GM23248 (cell line): ENCODE results near the gene PITPNB. TPM values are rescaled to one million over a fixed set of nuclear protein-coding genes. Genes with fewer than 3 reads are reported as not detected.

Source experiments
- DNase-seq: peaks from one replicate; pipeline ENCODE4 v3.0.0-alpha.2; 2015
- H2AFZ ChIP-seq: fragments of 200-600 bp; sonication (generic); 2 replicates; pipeline ENCODE4 v1.6.1; 2016; ENCODE audit warnings: antibody characterized with exemption
- H3F3A ChIP-seq: fragments of 200-600 bp; sonication (generic); 2 replicates; pipeline ENCODE4 v1.6.1; 2016; ENCODE audit warnings: mild to moderate bottlenecking, antibody characterized with exemption, mixed run types; ENCODE audit not compliant: insufficient read depth
- H3K27ac ChIP-seq: fragments of 200-600 bp; sonication (generic); 2 replicates; pipeline ENCODE4 v1.5.1; 2016; ENCODE audit warnings: mild to moderate bottlenecking
- H3K27me3 ChIP-seq: fragments of 200-600 bp; sonication (generic); replicated peaks from 2 replicates; pipeline ENCODE4 v1.6.1; 2016; ENCODE audit warnings: mild to moderate bottlenecking; ENCODE audit not compliant: insufficient read depth
- H3K36me3 ChIP-seq: fragments of 200-600 bp; sonication (generic); 2 replicates; pipeline ENCODE4 v1.6.1; 2016; ENCODE audit warnings: low read depth, mild to moderate bottlenecking
- H3K4me1 ChIP-seq: fragments of 200-600 bp; sonication (generic); 2 replicates; pipeline ENCODE4 v1.6.1; 2016; ENCODE audit warnings: mild to moderate bottlenecking; ENCODE audit not compliant: insufficient read depth
- H3K4me2 ChIP-seq: fragments of 200-600 bp; sonication (generic); one replicate; pipeline ENCODE4 v1.6.1; 2016; ENCODE audit warnings: mild to moderate bottlenecking; ENCODE audit not compliant: unreplicated experiment
- H3K4me3 ChIP-seq: fragments of 200-600 bp; sonication (generic); 2 replicates; pipeline ENCODE4 v1.5.1; 2016; ENCODE audit warnings: mild to moderate bottlenecking
- H3K79me2 ChIP-seq: fragments of 200-600 bp; sonication (generic); 2 replicates; pipeline ENCODE4 v1.6.1; 2016; ENCODE audit warnings: mild to moderate bottlenecking; ENCODE audit not compliant: insufficient read depth
- H3K9ac ChIP-seq: fragments of 200-600 bp; sonication (generic); 2 replicates; pipeline ENCODE4 v1.6.1; 2016; ENCODE audit warnings: mild to moderate bottlenecking
- H3K9me2 ChIP-seq: fragments of 200-600 bp; sonication (generic); 2 replicates; pipeline ENCODE4 v1.6.1; 2016; ENCODE audit warnings: mixed run types, mild to moderate bottlenecking, moderate library complexity; ENCODE audit not compliant: insufficient read depth
- H3K9me3 ChIP-seq: fragments of 200-600 bp; sonication (generic); one replicate; pipeline ENCODE4 v1.6.1; 2017; ENCODE audit warnings: low read depth
- H4K20me1 ChIP-seq: fragments of 200-600 bp; sonication (generic); 2 replicates; pipeline ENCODE4 v1.6.0; 2016; ENCODE audit not compliant: insufficient read depth
- EZH2 ChIP-seq: fragments of 200-600 bp; sonication (generic); IDR thresholded peaks from 2 replicates; pipeline ENCODE4 v1.6.1; 2018; ENCODE audit warnings: antibody characterized with exemption, mild to moderate bottlenecking; ENCODE audit not compliant: insufficient read depth, poor library complexity, severe bottlenecking
- EZH2phosphoT487 ChIP-seq: fragments of 200-600 bp; sonication (generic); IDR thresholded peaks from 2 replicates; pipeline ENCODE4 v1.6.1; 2018; ENCODE audit warnings: antibody characterized with exemption, moderate library complexity, mild to moderate bottlenecking, low read depth; ENCODE audit not compliant: insufficient read depth
- WGBS, 2 experiments: methylation state at CpG; one replicate each; pipeline ENCODE4 v1.1.6; 2015 to 2017; ENCODE audit warnings: low lambda C conversion rate in 2 of 2, low coverage in 1 of 2; ENCODE audit errors: missing lambda C conversion rate in 2 of 2; 5-methylcytosine and 5-hydroxymethylcytosine counted together
- in situ Hi-C: fragments of 300-500 bp; cut with MboI; formaldehyde crosslinking; loops from 2 replicates; pipeline ENCODE4 v1.15.0; 2020
- polyA plus RNA-seq: library from polyadenylated mRNA; unstranded; fragments of >200 nt; fragmentation: Nextera tagmentation; extraction: Ambion mirVana; gene quantifications from 2 replicates; pipeline ENCODE4 v1.2.1, GENCODE V29; 2016
- total RNA-seq: library from RNA; depleted of rRNA; stranded (reverse); fragments of >200 nt; shearing (Covaris generic); gene quantifications from 2 replicates; pipeline ENCODE4 v1.2.3, GENCODE V29; 2014; rRNA removed

PITPNB gene
- total RNA-seq (16.2 and 17.7 TPM in 2 replicates), polyA plus RNA-seq (79.8 and 82.1 TPM in 2 replicates)

DNA sequence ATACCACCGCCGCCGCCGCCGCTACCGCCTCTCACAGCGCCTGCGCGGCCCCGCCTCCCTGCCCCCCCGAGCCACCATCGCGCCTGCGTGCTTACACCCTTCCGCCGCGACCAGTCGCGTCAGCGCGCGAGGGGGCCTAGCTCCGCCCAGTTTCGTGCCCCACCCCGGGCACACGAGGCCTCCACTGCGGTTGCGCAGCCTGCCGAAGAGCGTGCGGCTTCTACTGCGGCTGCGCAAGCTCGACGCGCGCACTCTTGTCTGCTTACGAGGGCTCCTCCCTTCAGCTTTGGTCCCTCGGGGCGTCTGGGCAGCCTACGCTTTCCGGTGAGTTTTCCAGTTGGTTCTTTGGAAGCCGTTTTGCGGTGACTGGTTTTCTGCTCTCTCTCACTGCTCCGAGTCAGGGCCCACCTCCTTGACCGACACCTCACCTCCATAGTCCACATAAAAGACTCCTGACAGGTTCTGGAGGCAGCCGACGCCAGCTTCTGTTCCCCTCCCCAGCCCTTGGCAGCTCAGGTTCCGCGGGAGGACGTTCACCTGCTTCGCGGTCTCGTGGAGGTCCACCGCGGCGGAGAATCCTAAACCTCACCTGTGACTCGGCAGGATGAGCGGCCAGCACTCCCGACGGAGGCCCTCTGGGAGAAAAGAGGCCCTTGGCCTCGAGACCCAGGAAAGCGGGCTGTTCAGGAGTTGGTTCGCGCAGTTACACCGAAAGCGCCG, at the start of gene PITPNB:
Gene PITPNB, minus strand, starts transcription at position 35 of the 720 bp plus-strand sequence. CDS start 65 bp downstream, outside the sequence.
- H3K9ac ChIP-seq, result peak within 1 kb of the TSS; percentile 90
- H3K4me3 ChIP-seq, result peak within 1 kb of the TSS; percentile 89
- in situ Hi-C loops, result no loop called here
- no peaks in the 10 kb centered on the region for H3K9me3 ChIP-seq
- TF ChIP-seq EZH2, result no peak
- TF ChIP-seq EZH2phosphoT487, result no peak
- H3K36me3 ChIP-seq, result no peaks in the 10 kb centered on the region
- H3K27ac ChIP-seq, result peak within 1 kb of the TSS; percentile 96
- no peaks in the 10 kb centered on the region for H3K27me3 ChIP-seq
- DNase-seq, result peak; percentile 99
- peaks cover 53% of the 10 kb centered on the region for H3K4me1 ChIP-seq
- peak within 1 kb of the TSS; percentile 94 for H2AFZ ChIP-seq
- H3K9me2 ChIP-seq, result no peaks in the 10 kb centered on the region
- H3K79me2 ChIP-seq, result peaks cover 46% of the 10 kb centered on the region
- WGBS, 2 experiments, result 0 to 1% methylated on average over 68 of the region's 68 CpGs
- peaks cover 21% of the 10 kb centered on the region for H3F3A ChIP-seq
- H3K4me2 ChIP-seq, result peak within 1 kb of the TSS; percentile 99
- peaks cover 35% of the 10 kb centered on the region for H4K20me1 ChIP-seq

DNA sequence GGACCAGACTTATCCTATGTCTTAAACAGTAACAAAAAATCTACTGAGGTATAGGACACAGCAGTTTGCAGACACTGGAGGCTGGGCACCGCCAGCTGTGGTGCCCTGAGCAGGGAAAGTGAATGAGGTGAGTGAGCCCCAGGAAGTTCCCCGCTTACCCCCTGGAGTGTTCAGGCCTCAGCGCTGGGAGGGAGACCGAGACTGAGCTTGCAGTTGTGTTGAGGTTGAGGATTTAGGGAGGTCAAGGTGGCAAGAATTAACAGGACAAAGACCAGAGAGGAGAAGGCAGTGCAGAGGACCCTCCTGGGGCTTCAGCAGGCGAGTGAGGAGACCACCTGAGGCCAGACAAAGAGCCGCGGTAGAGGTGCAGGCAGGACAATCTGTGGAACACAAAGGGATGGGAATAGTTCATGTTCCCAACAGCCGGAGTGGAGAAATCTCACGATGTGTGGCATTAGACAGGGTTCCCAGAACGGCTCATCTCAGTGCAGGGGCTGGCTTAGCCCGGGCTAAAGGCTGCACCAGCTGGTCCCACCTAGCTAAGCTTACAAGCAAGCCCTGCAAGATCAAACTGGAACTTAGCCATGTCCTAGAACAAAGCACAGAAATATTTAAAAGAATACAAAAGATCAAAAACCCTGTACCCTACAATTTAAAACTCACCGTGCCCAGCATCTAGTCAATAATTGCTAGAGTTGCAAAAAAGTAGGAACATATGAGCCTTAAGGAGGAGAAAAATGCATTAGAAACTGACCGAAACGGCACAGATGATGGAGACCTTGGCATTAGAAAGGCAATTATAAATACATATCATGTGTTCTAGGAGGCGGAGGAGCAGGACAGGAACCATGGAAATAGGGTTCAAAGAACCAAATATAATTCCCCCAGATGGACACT, 47.4 kb upstream of the PITPNB start:
- H3K4me1 ChIP-seq, result peaks cover 11% of the 10 kb centered on the region; the same call in 1 of the 2 replicates
- H3K27me3 ChIP-seq, result no peaks in the 10 kb centered on the region
- H3K9me3 ChIP-seq, result no peaks in the 10 kb centered on the region
- H2AFZ ChIP-seq, result no peak overlapping the region
- no peak overlapping the region for H3K9ac ChIP-seq
- no peaks in the 10 kb centered on the region for H3K79me2 ChIP-seq
- H3K9me2 ChIP-seq, result no peaks in the 10 kb centered on the region
- in situ Hi-C loops, result no loop called here
- no peak for DNase-seq
- no peaks in the 10 kb centered on the region for H3K36me3 ChIP-seq
- TF ChIP-seq EZH2 (no peak), EZH2phosphoT487 (no peak)
- no peaks in the 10 kb centered on the region for H4K20me1 ChIP-seq
- no peak overlapping the region for H3K4me2 ChIP-seq
- WGBS, 2 experiments, result 90% methylated on average over 15 of the region's 15 CpGs
- H3F3A ChIP-seq, result peaks cover 4% of the 10 kb centered on the region; the same call in 1 of the 2 replicates
- H3K27ac ChIP-seq, result no peak overlapping the region
- H3K4me3 ChIP-seq, result no peak overlapping the region

DNA sequence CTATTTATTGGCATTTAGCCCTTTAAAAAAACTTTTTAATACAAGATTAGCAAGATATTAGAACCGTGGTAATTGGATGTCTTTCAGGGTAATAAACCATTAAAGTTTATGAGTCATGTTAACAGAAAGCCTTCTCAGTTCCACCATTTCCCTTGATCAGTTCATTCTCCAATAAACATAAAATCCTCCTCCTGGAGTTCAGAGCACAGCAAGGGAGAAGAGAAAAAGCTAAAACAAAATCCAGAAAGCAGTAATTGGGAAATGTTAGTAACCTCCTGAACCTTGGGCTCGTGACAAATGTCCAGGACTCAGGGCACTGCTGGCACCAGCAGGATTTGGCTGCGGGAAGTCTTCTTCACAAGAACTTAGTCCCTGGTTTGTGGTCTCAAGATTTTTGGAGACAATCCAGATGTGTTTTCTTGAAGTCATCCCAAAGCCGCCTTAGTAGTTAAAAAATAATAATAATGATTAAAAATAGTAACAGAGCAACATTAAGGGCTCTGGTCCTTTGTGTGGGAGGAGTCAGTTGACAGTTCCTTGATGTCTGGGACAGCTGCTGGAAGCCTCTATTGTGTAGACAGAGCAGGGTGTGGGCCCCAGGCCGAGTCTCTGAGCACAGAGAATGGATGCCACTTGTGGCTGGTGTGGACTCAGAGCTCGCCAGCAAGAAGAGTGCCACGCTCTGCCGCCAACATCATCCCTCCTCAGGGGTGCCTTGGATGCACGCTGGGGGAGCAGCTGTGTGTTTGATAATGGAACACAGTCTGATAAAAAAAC, 43.4 kb upstream of the PITPNB start:
- 16 to 23% methylated on average over 9 of the region's 9 CpGs for WGBS, 2 experiments
- peak; percentile 14 for DNase-seq
- no peak overlapping the region for H3K27ac ChIP-seq
- H3K36me3 ChIP-seq, result no peaks in the 10 kb centered on the region
- H3K9me3 ChIP-seq, result no peaks in the 10 kb centered on the region
- no peaks in the 10 kb centered on the region for H3F3A ChIP-seq
- H3K4me2 ChIP-seq, result no peak overlapping the region
- in situ Hi-C loops, result no loop called here
- H2AFZ ChIP-seq, result peak overlapping the region; percentile 53
- peaks cover 11% of the 10 kb centered on the region; the same call in 1 of the 2 replicates for H3K4me1 ChIP-seq
- no peak overlapping the region for H3K9ac ChIP-seq
- no peak overlapping the region for H3K4me3 ChIP-seq
- no peaks in the 10 kb centered on the region for H4K20me1 ChIP-seq
- no peaks in the 10 kb centered on the region for H3K9me2 ChIP-seq
- H3K27me3 ChIP-seq, result no peaks in the 10 kb centered on the region
- H3K79me2 ChIP-seq, result no peaks in the 10 kb centered on the region
- TF ChIP-seq EZH2 (no peak), EZH2phosphoT487 (no peak)

DNA sequence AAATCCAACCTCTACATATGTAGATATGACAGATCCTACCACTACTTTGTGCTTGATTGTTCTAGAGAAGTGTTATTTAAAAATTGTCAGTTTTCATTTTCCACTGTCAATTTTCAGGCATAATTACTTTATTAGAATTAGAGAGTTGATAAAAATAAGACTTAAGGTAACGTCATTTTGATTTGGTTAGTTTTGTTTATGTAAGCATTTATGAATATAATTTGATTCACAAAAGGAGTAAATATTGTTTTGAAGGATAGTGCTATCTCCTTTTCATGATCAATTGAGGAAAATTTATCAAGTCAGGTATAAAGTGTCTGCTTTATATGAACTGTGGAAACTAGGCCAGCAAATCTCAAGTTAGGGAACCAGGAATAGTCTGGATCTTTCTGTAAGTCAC, 42.6 kb upstream of the PITPNB start:
- no peak overlapping the region for H3K27ac ChIP-seq
- H4K20me1 ChIP-seq, result no peaks in the 10 kb centered on the region
- no peaks in the 10 kb centered on the region for H3K79me2 ChIP-seq
- no peak overlapping the region for H3K9ac ChIP-seq
- no peaks in the 10 kb centered on the region for H3K9me3 ChIP-seq
- peaks cover 11% of the 10 kb centered on the region; the same call in 1 of the 2 replicates for H3K4me1 ChIP-seq
- WGBS, 2 experiments, result 96 to 100% methylated on average over 1 of the region's 1 CpG
- TF ChIP-seq EZH2 (no peak), EZH2phosphoT487 (no peak)
- no peak overlapping the region for H3K4me2 ChIP-seq
- no peaks in the 10 kb centered on the region for H3K36me3 ChIP-seq
- no peak overlapping the region for H3K4me3 ChIP-seq
- no peak for DNase-seq
- H3K27me3 ChIP-seq, result no peaks in the 10 kb centered on the region
- in situ Hi-C loops, result no loop called here
- H3F3A ChIP-seq, result no peaks in the 10 kb centered on the region
- no peaks in the 10 kb centered on the region for H3K9me2 ChIP-seq
- peak overlapping the region; percentile 53; the same call in 1 of the 2 replicates for H2AFZ ChIP-seq
